Liver (tissue), 9 donors: Measurements from ENCODE around the gene PAK1. TPM values are rescaled to one million over a fixed set of nuclear protein-coding genes. Genes with fewer than 3 reads are reported as not detected.

Experiments
- DNase-seq: peaks from one replicate; pipeline ENCODE4 v3.0.0-alpha.2; 2017; ENCODE audit warnings: low spot score
- H3K27ac ChIP-seq, 2 donors: one replicate each; pipeline ENCODE4 v1.7.0; 2013; ENCODE audit warnings: inconsistent platforms in 2 of 2, low read length in 2 of 2, control low read depth in 1 of 2, low read depth in 1 of 2, mild to moderate bottlenecking in 1 of 2
- H3K27me3 ChIP-seq, 4 donors: one replicate each; pipeline versions ENCODE4 v1.6.1 to v1.7.0; 2013; ENCODE audit warnings: low read length in 3 of 4, inconsistent platforms in 1 of 4, mild to moderate bottlenecking in 1 of 4, moderate library complexity in 1 of 4; ENCODE audit not compliant: control insufficient read depth in 4 of 4, insufficient read depth in 4 of 4
- H3K36me3 ChIP-seq, 4 donors: one replicate each; pipeline versions ENCODE4 v1.6.1 to v1.7.0; 2013; ENCODE audit warnings: low read length in 3 of 4, mild to moderate bottlenecking in 3 of 4, low read depth in 1 of 4, moderate library complexity in 1 of 4; ENCODE audit not compliant: control insufficient read depth in 4 of 4, insufficient read depth in 3 of 4
- H3K4me1 ChIP-seq, 4 donors: one replicate each; pipeline versions ENCODE4 v1.6.1 to v1.7.0; 2013; ENCODE audit warnings: low read length in 3 of 4, mild to moderate bottlenecking in 3 of 4, moderate library complexity in 1 of 4; ENCODE audit not compliant: control insufficient read depth in 4 of 4, insufficient read depth in 4 of 4
- H3K4me3 ChIP-seq, 3 donors: one replicate each; pipeline versions ENCODE4 v1.6.1 to v1.7.0; 2013; ENCODE audit warnings: low read length in 3 of 3, control low read depth in 1 of 3, low read depth in 1 of 3, mild to moderate bottlenecking in 1 of 3
- H3K9ac ChIP-seq, 2 donors: one replicate each; pipeline ENCODE4 v1.7.0; 2013; ENCODE audit warnings: low read length in 2 of 2, mild to moderate bottlenecking in 2 of 2, moderate library complexity in 2 of 2, control low read depth in 1 of 2, low read depth in 1 of 2
- H3K9me3 ChIP-seq, 4 donors: one replicate each; pipeline versions ENCODE4 v1.6.1 to v1.7.0; 2013; ENCODE audit warnings: low read length in 3 of 4; ENCODE audit not compliant: control insufficient read depth in 4 of 4
- CTCF ChIP-seq: fragments of 150-350 bp; IDR thresholded peaks from 2 replicates; pipeline ENCODE4 v1.5.1; 2017; ENCODE audit warnings: improper control_type of control experiment, low read depth, low read length; ENCODE audit not compliant: missing input control
- EGR1 ChIP-seq, 2 donors: IDR thresholded peaks; 2 replicates each; pipeline ENCODE4 v1.6.1; 2016 to 2018; ENCODE audit warnings: antibody characterized with exemption in 2 of 2, low read depth in 2 of 2
- FOXA1 ChIP-seq: IDR thresholded peaks from 2 replicates; pipeline ENCODE4 v1.6.1; 2016; ENCODE audit warnings: antibody characterized with exemption
- FOXA2 ChIP-seq: IDR thresholded peaks from 2 replicates; pipeline ENCODE4 v1.6.1; 2016; ENCODE audit warnings: antibody characterized with exemption
- HNF4A ChIP-seq, 2 donors: conservative IDR thresholded peaks; 2 replicates each; pipeline ENCODE4 v1.6.1; 2016; ENCODE audit warnings: antibody characterized with exemption in 2 of 2, mild to moderate bottlenecking in 2 of 2
- HNF4G ChIP-seq: IDR thresholded peaks from 2 replicates; pipeline ENCODE4 v1.6.1; 2016; ENCODE audit warnings: antibody characterized with exemption
- JUND ChIP-seq, 2 donors: IDR thresholded peaks; 2 replicates each; pipeline ENCODE4 v1.6.1; 2016; ENCODE audit warnings: antibody characterized with exemption in 2 of 2
- NR2F2 ChIP-seq: IDR thresholded peaks from 2 replicates; pipeline ENCODE4 v1.6.1; 2016; ENCODE audit warnings: antibody characterized with exemption
- RAD21 ChIP-seq, 2 donors: IDR thresholded peaks; 2 replicates each; pipeline ENCODE4 v1.6.1; 2016; ENCODE audit warnings: antibody characterized with exemption in 2 of 2, mild to moderate bottlenecking in 2 of 2
- RXRA ChIP-seq, 2 donors: IDR thresholded peaks; 2 replicates each; pipeline ENCODE4 v1.6.1; 2017 to 2018; ENCODE audit warnings: antibody characterized with exemption in 2 of 2, mild to moderate bottlenecking in 1 of 2
- SP1 ChIP-seq: IDR thresholded peaks from 2 replicates; pipeline ENCODE4 v1.6.1; 2018; ENCODE audit warnings: antibody characterized with exemption, mild to moderate bottlenecking
- TAF1 ChIP-seq: conservative IDR thresholded peaks from 2 replicates; pipeline ENCODE4 v1.6.1; 2016; ENCODE audit warnings: antibody characterized with exemption, mild to moderate bottlenecking
- YY1 ChIP-seq: IDR thresholded peaks from 2 replicates; pipeline ENCODE4 v1.6.1; 2016; ENCODE audit warnings: antibody characterized with exemption, mild to moderate bottlenecking
- ZBTB33 ChIP-seq: IDR thresholded peaks from 2 replicates; pipeline ENCODE4 v1.6.1; 2016; ENCODE audit warnings: antibody characterized with exemption
- WGBS: extraction: QIAGEN DNeasy Blood & Tissue Kit; methylation state at CpG from one replicate; pipeline ENCODE4 v1.1.7; 2013; 5-methylcytosine and 5-hydroxymethylcytosine counted together
- polyA plus RNA-seq, 2 donors: library from polyadenylated mRNA; stranded (reverse) in 1 of 2; unstranded in 1 of 2; fragments of 200-250 nt in 1 of 2; fragments of >200 nt in 1 of 2; fragmentation: Nextera tagmentation in 1 of 2; extraction: Ambion mirVana in 1 of 2; gene quantifications; one replicate each; pipeline versions ENCODE4 v1.2.1 to v1.2.3, GENCODE V29; 2013 to 2015
- total RNA-seq, 2 donors: library from RNA; depleted of rRNA; stranded (reverse); fragments of >200 nt; gene quantifications; one replicate each; pipeline ENCODE4 v1.2.3, GENCODE V29; 2014
- TF ChIP-seq, protein P1 (sequence below): IDR thresholded peaks from 2 replicates; pipeline ENCODE4 v1.6.1; 2016; ENCODE audit warnings: antibody characterized with exemption
- TF ChIP-seq, protein P2 (sequence below): IDR thresholded peaks from 2 replicates; pipeline ENCODE4 v1.6.1; 2016; ENCODE audit warnings: antibody characterized with exemption
- donor health status: healthy.
- donor health status: healthy.
- donor health status: healthy.
- donor health status: healthy.
- donor health status: healthy.

Gene PAK1
- total and polyA plus RNA-seq, 4 donors, result 3.6 to 24.9 (median 7.4) TPM

GRCh38 chr11:77442394-77443053 lies 31.4 kb downstream of the PAK1 start:
- Histone ChIP-seq H3K9me3 (no peaks in the 10 kb centered on the region), H3K9ac (no peak overlapping the region), H3K27ac (no peak overlapping the region), H3K4me3 (no peak overlapping the region), H3K27me3 (no peaks in the 10 kb centered on the region), H3K36me3 (no peaks in the 10 kb centered on the region), H3K4me1 (no peaks in the 10 kb centered on the region)
- DNase-seq, result no peak
- TF ChIP-seq CTCF (no peak), YY1 (no peak), TAF1 (no peak), SP1 (no peak), ZBTB33 (no peak), RXRA (IDR thresholded peaks at IDR 0.05) (no peak)
- WGBS, result 84% methylated on average over 3 of the region's 3 CpGs

- H3K9me3 ChIP-seq, result no peaks in the 10 kb centered on the region
- H3K4me3 ChIP-seq, result no peak overlapping the region
- H3K27ac ChIP-seq, result no peak overlapping the region
- WGBS, result 95% methylated on average over 1 of the region's 1 CpG
- H3K4me1 ChIP-seq, result no peaks in the 10 kb centered on the region
- H3K36me3 ChIP-seq, result no peaks in the 10 kb centered on the region
- no peak for DNase-seq
- H3K27me3 ChIP-seq, result no peaks in the 10 kb centered on the region
- H3K9ac ChIP-seq, result no peak overlapping the region
- no peak for TF ChIP-seq CTCF
- no peak for TF ChIP-seq FOXA2
- no peak for TF ChIP-seq NR2F2
- no peak for TF ChIP-seq RAD21 (IDR thresholded peaks at IDR 0.05)
- TF ChIP-seq YY1, result no peak
- TF ChIP-seq, protein P1, sequence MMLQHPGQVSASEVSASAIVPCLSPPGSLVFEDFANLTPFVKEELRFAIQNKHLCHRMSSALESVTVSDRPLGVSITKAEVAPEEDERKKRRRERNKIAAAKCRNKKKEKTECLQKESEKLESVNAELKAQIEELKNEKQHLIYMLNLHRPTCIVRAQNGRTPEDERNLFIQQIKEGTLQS, result no peak
- TF ChIP-seq JUND (IDR thresholded peaks at IDR 0.05), result no peak
- no peak for TF ChIP-seq HNF4A (conservative IDR thresholded peaks at IDR 0.05)
- TF ChIP-seq, protein P2, sequence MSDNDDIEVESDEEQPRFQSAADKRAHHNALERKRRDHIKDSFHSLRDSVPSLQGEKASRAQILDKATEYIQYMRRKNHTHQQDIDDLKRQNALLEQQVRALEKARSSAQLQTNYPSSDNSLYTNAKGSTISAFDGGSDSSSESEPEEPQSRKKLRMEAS, result no peak
- no peak for TF ChIP-seq FOXA1
- TF ChIP-seq RXRA (IDR thresholded peaks at IDR 0.05), result no peak
- no peak for TF ChIP-seq EGR1 (IDR thresholded peaks at IDR 0.05; ENCODE audit: low read depth in 2 of 2)
- no peak for TF ChIP-seq HNF4G
- TF ChIP-seq SP1, result no peak
- no peak for TF ChIP-seq TAF1
Observed at GRCh38 chr11:77441426-77441825, 32.5 kb downstream of the PAK1 start.
